ENCODE measurements around the gene DGKI.

Gene DGKI

DNA sequence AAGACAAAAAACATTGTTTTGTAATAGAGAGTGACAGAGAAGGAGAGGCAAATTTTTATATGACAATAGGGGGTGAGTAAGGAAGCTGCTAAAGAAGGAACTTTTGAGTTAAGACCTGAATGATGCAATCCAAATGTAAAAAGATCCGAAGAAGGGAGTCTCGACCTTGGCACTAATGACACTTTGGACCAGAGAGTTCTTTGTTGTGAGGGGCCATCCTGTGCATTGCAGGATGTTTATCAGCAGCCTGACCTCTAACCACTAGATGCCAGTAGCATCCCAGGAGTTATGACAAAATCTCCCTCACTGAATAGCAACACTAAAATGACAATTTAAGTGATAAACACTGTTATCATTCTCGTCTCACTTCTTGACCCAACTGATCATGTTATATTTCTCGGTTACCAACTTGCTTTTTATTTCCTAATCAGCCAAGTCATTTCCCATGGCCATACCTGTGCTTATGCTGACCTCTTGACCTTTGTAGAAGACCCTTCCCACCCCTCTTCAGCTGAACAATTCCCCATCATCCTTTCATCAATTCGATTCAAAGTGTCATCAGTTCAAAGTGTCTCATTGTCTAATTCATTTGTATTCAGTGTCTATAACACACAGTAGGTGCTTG lies 30.0 kb downstream of the DGKI start:
- H3K4me3 ChIP-seq (ENCODE audit: insufficient read depth, low read length, poor library complexity, severe bottlenecking), result no peak overlapping the region
- no peak overlapping the region for H3K27ac ChIP-seq (ENCODE audit: low read depth, low read length)
- no peak overlapping the region for H3K9ac ChIP-seq (ENCODE audit: low read length)
- H3K9me2 ChIP-seq (replicated peaks; ENCODE audit: insufficient read depth, low read length), result no peaks in the 10 kb centered on the region
- no peak overlapping the region for H2AFZ ChIP-seq (ENCODE audit: low read depth, low read length, severe bottlenecking)
- H3K27me3 ChIP-seq (ENCODE audit: low read length), result no peaks in the 10 kb centered on the region
- H3K4me2 ChIP-seq (ENCODE audit: low read depth, low read length, poor library complexity, severe bottlenecking), result no peak overlapping the region
- H3K79me2 ChIP-seq (ENCODE audit: insufficient read depth, low read length), result no peaks in the 10 kb centered on the region
- no peaks in the 10 kb centered on the region for H3K9me3 ChIP-seq (ENCODE audit: insufficient read depth, low read length)
- H3K36me3 ChIP-seq (ENCODE audit: low read length), result no peaks in the 10 kb centered on the region
- H4K20me1 ChIP-seq (ENCODE audit: low read depth, low read length), result no peaks in the 10 kb centered on the region
- TF ChIP-seq CTCF (IDR thresholded peaks at IDR 0.05; ENCODE audit: insufficient read depth, low read length, poor library complexity, severe bottlenecking) (no peak), EZH2phosphoT487 (conservative IDR thresholded peaks at IDR 0.05; ENCODE audit: low read length) (no peak)
- H3F3A ChIP-seq (ENCODE audit: insufficient read depth), result no peaks in the 10 kb centered on the region

- H3K9me3 ChIP-seq (ENCODE audit: insufficient read depth, low read length), result no peaks in the 10 kb centered on the region
- TF ChIP-seq CTCF (IDR thresholded peaks at IDR 0.05; ENCODE audit: insufficient read depth, low read length, poor library complexity, severe bottlenecking) (no peak), EZH2phosphoT487 (conservative IDR thresholded peaks at IDR 0.05; ENCODE audit: low read length) (no peak)
- no peaks in the 10 kb centered on the region for H4K20me1 ChIP-seq (ENCODE audit: low read depth, low read length)
- no peaks in the 10 kb centered on the region for H3K27me3 ChIP-seq (ENCODE audit: low read length)
- H3K4me2 ChIP-seq (ENCODE audit: low read depth, low read length, poor library complexity, severe bottlenecking), result no peak overlapping the region
- no peak overlapping the region for H2AFZ ChIP-seq (ENCODE audit: low read depth, low read length, severe bottlenecking)
- H3K4me3 ChIP-seq (ENCODE audit: insufficient read depth, low read length, poor library complexity, severe bottlenecking), result no peak overlapping the region
- no peaks in the 10 kb centered on the region for H3F3A ChIP-seq (ENCODE audit: insufficient read depth)
- no peak overlapping the region for H3K27ac ChIP-seq (ENCODE audit: low read depth, low read length)
- no peaks in the 10 kb centered on the region for H3K79me2 ChIP-seq (ENCODE audit: insufficient read depth, low read length)
- no peak overlapping the region for H3K9ac ChIP-seq (ENCODE audit: low read length)
- H3K36me3 ChIP-seq (ENCODE audit: low read length), result no peaks in the 10 kb centered on the region
- H3K9me2 ChIP-seq (replicated peaks; ENCODE audit: insufficient read depth, low read length), result no peaks in the 10 kb centered on the region
These were observed 33.2 kb downstream of the DGKI start for GRCh38 chr7:137813541-137813940.

DNA sequence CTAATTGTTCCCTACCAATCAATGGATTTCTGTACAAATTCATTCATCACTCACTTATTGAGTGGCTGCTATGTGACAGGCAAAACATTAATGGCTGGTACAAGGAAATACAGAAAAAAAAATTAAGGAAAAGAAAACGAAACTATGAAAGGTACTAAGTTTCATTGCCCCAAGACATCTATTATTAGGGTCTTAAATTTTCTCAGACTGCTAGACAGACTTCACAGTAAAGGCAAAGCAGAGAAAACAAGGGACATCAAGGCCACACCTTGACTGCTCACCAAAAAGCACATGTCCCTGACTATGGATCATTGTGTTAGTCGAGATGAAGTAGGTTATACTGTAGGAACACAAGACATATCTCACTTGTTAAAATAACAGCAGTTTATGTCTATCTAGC lies 36.5 kb downstream of the DGKI start:
- no peak overlapping the region for H3K4me2 ChIP-seq (ENCODE audit: low read depth, low read length, poor library complexity, severe bottlenecking)

More for the DNA sequence above, 36.5 kb downstream of the DGKI start:
- Histone ChIP-seq H3K79me2 (ENCODE audit: insufficient read depth, low read length) (no peaks in the 10 kb centered on the region), H3K27me3 (ENCODE audit: low read length) (no peaks in the 10 kb centered on the region), H3K9me2 (replicated peaks; ENCODE audit: insufficient read depth, low read length) (no peaks in the 10 kb centered on the region), H2AFZ (ENCODE audit: low read depth, low read length, severe bottlenecking) (no peak overlapping the region), H3F3A (ENCODE audit: insufficient read depth) (no peaks in the 10 kb centered on the region), H4K20me1 (ENCODE audit: low read depth, low read length) (no peaks in the 10 kb centered on the region), H3K27ac (ENCODE audit: low read depth, low read length) (no peak overlapping the region), H3K4me3 (ENCODE audit: insufficient read depth, low read length, poor library complexity, severe bottlenecking) (no peak overlapping the region), H3K9ac (ENCODE audit: low read length) (no peak overlapping the region), H3K36me3 (ENCODE audit: low read length) (no peaks in the 10 kb centered on the region), H3K9me3 (ENCODE audit: insufficient read depth, low read length) (no peaks in the 10 kb centered on the region)
- TF ChIP-seq CTCF (IDR thresholded peaks at IDR 0.05; ENCODE audit: insufficient read depth, low read length, poor library complexity, severe bottlenecking), result no peak
- no peak for TF ChIP-seq EZH2phosphoT487 (conservative IDR thresholded peaks at IDR 0.05; ENCODE audit: low read length)
